ENCODE data around the gene TMEM79. TPM values are rescaled to one million over a fixed set of nuclear protein-coding genes. Genes with fewer than 3 reads are reported as not detected.

TMEM79 gene
- total RNA-seq, 2 donors from 2014 or later: 0.56 to 5.0 TPM

GRCh38 chr1:156289857-156290256 lies 5.7 kb downstream of the TMEM79 start:
- no peak overlapping the region for H3K4me3 ChIP-seq
- ATAC-seq (ENCODE audit: insufficient number of reproducible peaks, low FRiP score, low read depth) (no peak), DNase-seq (ENCODE audit: low spot score) (no peak)
- H3K27me3 ChIP-seq (replicated peaks; ENCODE audit: insufficient read depth): no peaks in the 10 kb centered on the region
- H3K9me3 ChIP-seq: no peaks in the 10 kb centered on the region
- TF ChIP-seq, protein P1, sequence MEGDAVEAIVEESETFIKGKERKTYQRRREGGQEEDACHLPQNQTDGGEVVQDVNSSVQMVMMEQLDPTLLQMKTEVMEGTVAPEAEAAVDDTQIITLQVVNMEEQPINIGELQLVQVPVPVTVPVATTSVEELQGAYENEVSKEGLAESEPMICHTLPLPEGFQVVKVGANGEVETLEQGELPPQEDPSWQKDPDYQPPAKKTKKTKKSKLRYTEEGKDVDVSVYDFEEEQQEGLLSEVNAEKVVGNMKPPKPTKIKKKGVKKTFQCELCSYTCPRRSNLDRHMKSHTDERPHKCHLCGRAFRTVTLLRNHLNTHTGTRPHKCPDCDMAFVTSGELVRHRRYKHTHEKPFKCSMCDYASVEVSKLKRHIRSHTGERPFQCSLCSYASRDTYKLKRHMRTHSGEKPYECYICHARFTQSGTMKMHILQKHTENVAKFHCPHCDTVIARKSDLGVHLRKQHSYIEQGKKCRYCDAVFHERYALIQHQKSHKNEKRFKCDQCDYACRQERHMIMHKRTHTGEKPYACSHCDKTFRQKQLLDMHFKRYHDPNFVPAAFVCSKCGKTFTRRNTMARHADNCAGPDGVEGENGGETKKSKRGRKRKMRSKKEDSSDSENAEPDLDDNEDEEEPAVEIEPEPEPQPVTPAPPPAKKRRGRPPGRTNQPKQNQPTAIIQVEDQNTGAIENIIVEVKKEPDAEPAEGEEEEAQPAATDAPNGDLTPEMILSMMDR (IDR thresholded peaks at IDR 0.05): no peak
- H3K27ac ChIP-seq: no peak overlapping the region
- H3K36me3 ChIP-seq: no peaks in the 10 kb centered on the region
- H3K4me1 ChIP-seq (ENCODE audit: control insufficient read depth in 1 of 2, low read depth in 2 of 2): peaks cover 7 to 10% of the 10 kb centered on the region in 2 donors

DNA sequence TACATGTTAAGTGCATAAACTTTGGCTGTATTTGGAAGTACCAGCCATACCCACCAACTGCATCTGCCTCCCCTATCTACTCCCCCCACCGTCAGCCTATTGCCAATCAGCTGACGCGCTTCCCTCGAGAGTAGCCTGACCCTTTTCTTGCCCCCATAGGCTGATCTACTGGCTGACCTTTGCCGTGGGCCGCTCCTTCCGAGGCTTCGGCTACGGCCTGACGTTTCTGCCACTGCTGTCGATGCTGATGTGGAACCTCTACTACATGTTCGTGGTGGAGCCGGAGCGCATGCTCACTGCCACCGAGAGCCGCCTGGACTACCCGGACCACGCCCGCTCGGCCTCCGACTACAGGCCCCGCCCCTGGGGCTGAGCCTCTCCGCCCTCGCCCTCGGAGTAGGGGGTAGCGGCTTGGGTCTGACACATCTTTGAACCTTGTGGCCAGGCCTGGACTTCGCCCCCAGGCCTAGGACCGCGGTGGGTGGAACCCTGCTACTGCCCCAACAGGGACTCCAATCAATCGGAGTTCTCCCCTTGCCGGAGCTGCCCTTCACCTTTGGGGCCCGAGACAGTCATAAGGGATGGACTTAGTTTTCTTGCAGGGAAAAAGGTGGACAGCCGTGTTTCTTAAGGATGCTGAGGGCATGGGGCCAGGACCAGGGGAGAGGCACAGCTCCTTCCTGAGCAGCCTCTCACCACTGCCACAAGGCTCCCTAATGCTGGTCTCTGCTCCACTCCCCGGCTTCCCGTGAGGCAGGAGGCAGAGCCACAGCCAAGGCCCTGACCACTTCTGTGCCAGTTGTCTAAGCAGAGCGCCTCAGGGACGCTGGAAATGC lies 7.3 kb downstream of the TMEM79 start:
- ATAC-seq (ENCODE audit: insufficient number of reproducible peaks, low FRiP score, low read depth): peak; percentile 38
- TF ChIP-seq, protein P1 (IDR thresholded peaks at IDR 0.05): no peak
- peaks cover 8 to 17% of the 10 kb centered on the region in 2 donors for H3K4me1 ChIP-seq (ENCODE audit: control insufficient read depth in 1 of 2, low read depth in 2 of 2)

GRCh38 chr1:156293098-156293434 lies 8.9 kb downstream of the TMEM79 start:
- TF ChIP-seq, protein P1 (IDR thresholded peaks at IDR 0.05): no peak
- ATAC-seq (ENCODE audit: insufficient number of reproducible peaks, low FRiP score, low read depth) (no peak), DNase-seq (ENCODE audit: low spot score) (no peak)
- no peak overlapping the region for H3K4me3 ChIP-seq
- H3K27ac ChIP-seq: no peak overlapping the region
- no peaks in the 10 kb centered on the region for H3K36me3 ChIP-seq
- no peaks in the 10 kb centered on the region for H3K27me3 ChIP-seq (replicated peaks; ENCODE audit: insufficient read depth)
- H3K4me1 ChIP-seq (ENCODE audit: control insufficient read depth in 1 of 2, low read depth in 2 of 2): peaks cover 8 to 17% of the 10 kb centered on the region in 2 donors
- no peaks in the 10 kb centered on the region for H3K9me3 ChIP-seq

More for the DNA sequence above, 7.3 kb downstream of the TMEM79 start:
- peak; percentile 81 for DNase-seq (ENCODE audit: low spot score)
- Histone ChIP-seq H3K27ac (peak overlapping the region; percentile 64 to 77), H3K4me3 (peak overlapping the region; percentile 69), H3K36me3 (no peaks in the 10 kb centered on the region), H3K9me3 (no peaks in the 10 kb centered on the region), H3K27me3 (replicated peaks; ENCODE audit: insufficient read depth) (no peaks in the 10 kb centered on the region)

- peaks cover 8 to 17% of the 10 kb centered on the region in 2 donors for H3K4me1 ChIP-seq (ENCODE audit: control insufficient read depth in 1 of 2, low read depth in 2 of 2)
Observed at GRCh38 chr1:156293895-156294294, 9.8 kb downstream of the TMEM79 start.

DNA sequence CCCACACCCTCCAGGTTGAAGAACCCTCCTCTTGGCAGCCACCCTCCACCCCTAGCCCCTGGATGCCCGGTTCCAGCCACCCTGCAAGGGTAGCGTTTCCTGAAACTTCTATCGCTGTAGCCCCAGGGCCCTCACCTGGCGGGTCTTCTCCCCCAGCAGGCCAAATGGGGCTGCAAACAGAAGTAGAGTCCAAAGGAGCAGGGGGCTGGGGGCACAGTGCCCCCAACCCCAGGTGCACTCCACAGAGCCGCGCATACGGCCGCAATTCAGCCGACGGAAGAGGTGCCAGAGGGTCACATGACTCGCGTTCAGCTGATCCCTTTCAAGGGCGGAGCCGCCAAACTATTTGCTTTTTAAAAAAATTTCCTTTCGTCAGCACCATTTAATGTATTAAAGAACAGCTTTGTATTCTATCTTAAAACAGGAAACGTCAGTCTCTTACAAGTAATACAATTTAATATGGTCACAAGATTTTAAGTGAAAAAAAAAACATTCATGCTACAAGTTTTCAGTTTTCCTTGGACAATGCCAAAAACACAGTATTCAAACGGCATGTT lies 11.3 kb downstream of the TMEM79 start, which contains the start of gene GLMP:
TSS of gene GLMP (minus strand) at position 289 of the 557 bp plus-strand sequence. CDS start at position 255, 34 bp downstream.
- Histone ChIP-seq H3K36me3 (no peaks in the 10 kb centered on the region), H3K4me1 (ENCODE audit: control insufficient read depth in 1 of 2, low read depth in 2 of 2) (peaks cover 8 to 17% of the 10 kb centered on the region in 2 donors), H3K27me3 (replicated peaks; ENCODE audit: insufficient read depth) (no peaks in the 10 kb centered on the region), H3K9me3 (no peaks in the 10 kb centered on the region), H3K4me3 (peak within 1 kb of the TSS; percentile 89), H3K27ac (peak within 1 kb of the TSS; percentile 68 to 70)
- TF ChIP-seq, protein P1 (IDR thresholded peaks at IDR 0.05): no peak
- DNase-seq (ENCODE audit: low spot score): no peak
- ATAC-seq (ENCODE audit: insufficient number of reproducible peaks, low FRiP score, low read depth): no peak

More at GRCh38 chr1:156293895-156294294, 9.8 kb downstream of the TMEM79 start:
- Histone ChIP-seq H3K27ac (no peak overlapping the region), H3K36me3 (no peaks in the 10 kb centered on the region), H3K9me3 (no peaks in the 10 kb centered on the region), H3K27me3 (replicated peaks; ENCODE audit: insufficient read depth) (no peaks in the 10 kb centered on the region), H3K4me3 (no peak overlapping the region)
- DNase-seq (ENCODE audit: low spot score): no peak
- ATAC-seq (ENCODE audit: insufficient number of reproducible peaks, low FRiP score, low read depth): no peak
- TF ChIP-seq, protein P1 (IDR thresholded peaks at IDR 0.05): no peak
